Testis (tissue), 3 donors: ENCODE results near the gene RIOX2. TPM values are rescaled to one million over a fixed set of nuclear protein-coding genes. Genes with fewer than 3 reads are reported as not detected.

ENCODE experiments used
- DNase-seq: peaks from one replicate; pipeline ENCODE4 v3.0.0-alpha.2; 2019
- H3K27ac ChIP-seq, 2 donors: fragments of 200-600 bp; sonication (generic); one replicate each; pipeline ENCODE4 v1.5.1; 2019
- H3K27me3 ChIP-seq: fragments of 200-600 bp; sonication (generic); one replicate; pipeline ENCODE4 v1.5.1; 2019
- H3K36me3 ChIP-seq: fragments of 200-600 bp; sonication (generic); one replicate; pipeline ENCODE4 v1.5.1; 2017; ENCODE audit warnings: low read depth; ENCODE audit errors: missing control alignments
- H3K4me1 ChIP-seq: fragments of 200-600 bp; sonication (generic); one replicate; pipeline ENCODE4 v1.5.1; 2019
- H3K4me3 ChIP-seq, 2 donors: fragments of 200-600 bp; sonication (generic); one replicate each; pipeline ENCODE4 v1.5.1; 2017 to 2019
- H3K9me3 ChIP-seq: fragments of 200-600 bp; sonication (generic); one replicate; pipeline ENCODE4 v1.5.1; 2017
- POLR2A ChIP-seq: fragments of 450-650 bp; IDR thresholded peaks from one replicate; pipeline ENCODE4 v1.6.1; 2017; ENCODE audit warnings: antibody characterized with exemption, mild to moderate bottlenecking, moderate library complexity
- WGBS, 2 donors: methylation state at CpG; one replicate each; pipeline ENCODE4 v1.1.5; 2018; 5-methylcytosine and 5-hydroxymethylcytosine counted together
- intact Hi-C: fragments of 100-400 bp; cut with DNase I; formaldehyde crosslinking; loops from one replicate; pipeline ENCODE4 v1.15.1; 2023; ENCODE audit warnings: low total_unique reads
- polyA plus RNA-seq: library from polyadenylated mRNA; stranded (reverse); fragments of 350-450 nt; fragmentation: Illumina TruSeq; extraction: RNeasy Lipid Tissue Mini Kit (QIAGEN cat#74804); gene quantifications from one replicate; pipeline ENCODE4 v1.2.3, GENCODE V29; 2014; ENCODE audit warnings: low read depth, low replicate concordance; ENCODE audit not compliant: insufficient read depth
- total RNA-seq, 2 donors: library from RNA; depleted of rRNA; stranded (reverse); fragments of >200 nt; gene quantifications; one replicate each; pipeline ENCODE4 v1.2.3, GENCODE V29; 2016
- TF ChIP-seq, protein P1 (sequence below), 3 experiments: fragments of 450-650 bp in 2 of 3; fragments of 200-600 bp in 1 of 3; sonication (generic) in 1 of 3; IDR thresholded peaks; one replicate each; pipeline ENCODE4 v1.5.1; 2016 to 2019; ENCODE audit warnings: antibody characterized with exemption in 3 of 3, mild to moderate bottlenecking in 2 of 3, moderate library complexity in 1 of 3

RIOX2 gene
- total and polyA plus RNA-seq, 3 donors from 2014 or later: 14.0 to 22.5 (median 16.3) TPM

DNA sequence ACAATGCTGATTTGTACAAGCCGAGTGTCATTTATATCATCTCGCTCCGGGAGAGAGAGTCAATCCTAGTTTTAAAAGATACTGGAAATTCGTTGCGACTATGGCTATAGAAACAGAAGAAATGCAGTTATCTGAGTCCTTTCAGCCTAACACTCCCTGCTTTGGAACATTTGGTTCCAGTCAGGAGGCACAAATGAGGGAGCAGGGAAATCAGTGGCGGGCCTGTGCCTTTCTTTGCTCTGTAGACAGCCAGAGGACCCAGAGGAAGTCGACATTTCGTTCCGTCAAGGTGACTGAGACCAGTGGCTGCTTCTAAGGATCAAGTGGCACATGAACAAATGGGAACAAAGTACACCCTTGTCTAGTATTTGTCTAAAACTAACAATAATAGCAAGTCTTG, 745 bp upstream of the RIOX2 start:
- TF ChIP-seq POLR2A: no peak
- TF ChIP-seq, protein P1, sequence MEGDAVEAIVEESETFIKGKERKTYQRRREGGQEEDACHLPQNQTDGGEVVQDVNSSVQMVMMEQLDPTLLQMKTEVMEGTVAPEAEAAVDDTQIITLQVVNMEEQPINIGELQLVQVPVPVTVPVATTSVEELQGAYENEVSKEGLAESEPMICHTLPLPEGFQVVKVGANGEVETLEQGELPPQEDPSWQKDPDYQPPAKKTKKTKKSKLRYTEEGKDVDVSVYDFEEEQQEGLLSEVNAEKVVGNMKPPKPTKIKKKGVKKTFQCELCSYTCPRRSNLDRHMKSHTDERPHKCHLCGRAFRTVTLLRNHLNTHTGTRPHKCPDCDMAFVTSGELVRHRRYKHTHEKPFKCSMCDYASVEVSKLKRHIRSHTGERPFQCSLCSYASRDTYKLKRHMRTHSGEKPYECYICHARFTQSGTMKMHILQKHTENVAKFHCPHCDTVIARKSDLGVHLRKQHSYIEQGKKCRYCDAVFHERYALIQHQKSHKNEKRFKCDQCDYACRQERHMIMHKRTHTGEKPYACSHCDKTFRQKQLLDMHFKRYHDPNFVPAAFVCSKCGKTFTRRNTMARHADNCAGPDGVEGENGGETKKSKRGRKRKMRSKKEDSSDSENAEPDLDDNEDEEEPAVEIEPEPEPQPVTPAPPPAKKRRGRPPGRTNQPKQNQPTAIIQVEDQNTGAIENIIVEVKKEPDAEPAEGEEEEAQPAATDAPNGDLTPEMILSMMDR (IDR thresholded peaks at IDR 0.05): no peak
- Histone ChIP-seq H3K4me1 (peaks cover 15% of the 10 kb centered on the region), H3K27ac (peak overlapping the region in 1 of 2 donors; percentile 67), H3K36me3 (no peaks in the 10 kb centered on the region), H3K27me3 (no peaks in the 10 kb centered on the region), H3K9me3 (no peaks in the 10 kb centered on the region), H3K4me3 (peak overlapping the region; percentile 88 to 91)
- DNase-seq: no peak
- intact Hi-C loops: no loop called here
- WGBS, 2 donors: 58 to 64% methylated on average over 9 of the region's 9 CpGs

DNA sequence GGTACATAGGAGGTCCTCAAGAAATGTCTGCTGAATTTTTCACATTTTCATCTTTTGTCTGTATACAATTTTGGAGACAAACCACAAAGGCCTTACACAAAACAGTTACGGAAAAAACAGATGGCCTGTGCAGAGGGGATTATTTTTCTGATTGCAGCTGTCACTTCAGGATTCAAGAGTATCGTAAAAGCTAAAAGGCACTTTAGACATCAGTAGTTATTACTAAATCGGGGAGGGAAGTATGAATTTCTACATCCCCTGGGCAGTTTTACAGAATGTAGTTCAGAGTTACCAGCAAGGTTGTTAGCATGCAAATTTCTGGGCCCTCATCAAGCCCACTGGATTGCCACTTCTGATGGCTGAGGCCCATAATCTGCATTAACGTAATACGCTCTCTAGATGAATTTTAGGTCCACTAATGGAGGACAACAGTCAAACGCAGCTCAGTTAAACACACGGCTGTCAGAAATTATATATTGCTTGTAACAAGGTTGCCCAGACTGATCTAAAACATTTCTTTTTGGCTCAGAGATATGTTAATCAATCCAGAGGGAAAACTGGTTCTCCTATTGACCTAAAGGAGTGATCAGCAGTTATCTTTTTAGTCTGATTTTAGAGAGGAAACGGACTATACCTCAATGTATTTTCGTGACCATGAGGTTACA, 1.1 kb downstream of the RIOX2 start:
- Histone ChIP-seq H3K36me3 (no peaks in the 10 kb centered on the region), H3K9me3 (no peaks in the 10 kb centered on the region), H3K27ac (peak overlapping the region; percentile 21 to 67), H3K27me3 (no peaks in the 10 kb centered on the region), H3K4me1 (peaks cover 15% of the 10 kb centered on the region), H3K4me3 (peak overlapping the region; percentile 88 to 91)
- TF ChIP-seq, protein P1 (IDR thresholded peaks at IDR 0.05): no peak
- intact Hi-C loops: no loop called here
- no peak for DNase-seq
- 64 to 65% methylated on average over 9 of the region's 9 CpGs for WGBS, 2 donors

DNA sequence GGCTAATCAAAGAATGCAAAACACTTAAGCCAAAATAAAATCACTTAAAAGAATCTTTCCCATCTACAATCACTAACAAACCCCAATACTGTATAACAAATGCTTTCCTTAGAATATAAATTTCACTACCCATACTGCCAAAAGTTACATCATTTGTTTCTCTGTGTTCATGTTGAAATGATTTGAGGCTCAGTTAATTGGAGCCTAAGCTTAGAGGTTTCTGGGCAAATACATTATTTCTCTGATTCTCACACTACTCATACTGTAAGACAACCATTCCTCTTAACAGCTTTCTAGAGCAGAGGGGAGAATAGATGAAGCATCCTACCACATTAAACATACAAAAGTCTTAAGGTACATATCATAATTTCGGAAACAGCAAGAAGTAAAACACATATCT, 2.1 kb downstream of the RIOX2 start:
- intact Hi-C loops: no loop called here
- Histone ChIP-seq H3K9me3 (no peaks in the 10 kb centered on the region), H3K27ac (no peak overlapping the region), H3K4me3 (no peak overlapping the region), H3K27me3 (no peaks in the 10 kb centered on the region), H3K4me1 (peaks cover 15% of the 10 kb centered on the region), H3K36me3 (no peaks in the 10 kb centered on the region)
- TF ChIP-seq POLR2A: no peak
- TF ChIP-seq, protein P1 (IDR thresholded peaks at IDR 0.05): no peak
- WGBS, 2 donors: 88 to 92% methylated on average over 1 of the region's 1 CpG
- DNase-seq: no peak

DNA sequence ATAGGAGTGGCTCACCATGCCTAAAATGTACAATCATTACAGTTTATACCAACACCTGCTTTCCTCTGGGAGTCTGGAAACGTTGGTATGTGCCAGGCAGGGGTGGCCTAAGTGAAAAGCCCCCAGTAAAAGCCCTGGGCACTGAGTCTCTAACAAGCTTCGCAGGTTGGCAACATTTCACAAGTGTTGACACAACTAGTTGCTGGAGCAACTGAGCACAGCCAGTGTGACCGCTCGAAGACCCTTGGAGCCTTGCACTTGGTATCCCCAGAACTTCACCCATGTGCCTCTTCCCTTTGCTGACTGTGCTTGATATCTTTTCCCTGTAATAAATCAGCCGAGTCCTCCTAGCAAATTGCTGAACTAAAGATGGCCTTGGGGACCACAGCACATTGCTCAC, 2.7 kb downstream of the RIOX2 start:
- H3K9me3 ChIP-seq: no peaks in the 10 kb centered on the region
- no peak overlapping the region for H3K27ac ChIP-seq
- no peaks in the 10 kb centered on the region for H3K27me3 ChIP-seq
- no peak overlapping the region for H3K4me3 ChIP-seq
- DNase-seq: no peak
- intact Hi-C loops: no loop called here
- no peak for TF ChIP-seq POLR2A
- TF ChIP-seq, protein P1 (IDR thresholded peaks at IDR 0.05): no peak
- peaks cover 15% of the 10 kb centered on the region for H3K4me1 ChIP-seq
- WGBS, 2 donors: 58 to 71% methylated on average over 3 to 5 of the region's 5 CpGs
- no peaks in the 10 kb centered on the region for H3K36me3 ChIP-seq

DNA sequence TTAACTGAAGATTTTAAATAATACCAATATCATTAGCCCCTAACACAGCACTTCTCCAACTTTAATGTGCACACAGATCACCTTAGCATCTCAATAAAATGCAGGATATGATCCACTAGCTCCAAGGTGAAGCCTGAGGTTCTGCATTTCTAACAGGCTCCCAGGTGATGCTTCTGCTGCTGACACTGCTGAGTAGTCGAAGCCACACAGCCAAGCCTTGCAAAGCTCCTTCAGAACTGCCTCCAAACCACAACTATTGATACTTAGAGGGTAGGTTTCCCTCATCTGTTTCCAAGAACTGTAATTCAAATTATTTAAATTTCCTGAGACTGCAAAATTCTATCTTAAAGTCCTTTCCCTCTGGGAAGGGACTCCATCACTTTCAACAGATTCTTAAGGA, 3.9 kb downstream of the RIOX2 start:
- Histone ChIP-seq H3K4me3 (no peak overlapping the region), H3K4me1 (peaks cover 15% of the 10 kb centered on the region), H3K27me3 (no peaks in the 10 kb centered on the region), H3K27ac (no peak overlapping the region), H3K9me3 (no peaks in the 10 kb centered on the region), H3K36me3 (no peaks in the 10 kb centered on the region)
- DNase-seq: no peak
- TF ChIP-seq, protein P1 (IDR thresholded peaks at IDR 0.05): no peak
- no peak for TF ChIP-seq POLR2A
- intact Hi-C loops: no loop called here
- WGBS, 2 donors: 97 to 100% methylated on average over 1 of the region's 1 CpG
